B cell (primary cell): Measurements from ENCODE around the gene PPP1R2.

Experiments
- EZH2 ChIP-seq: IDR thresholded peaks from 2 replicates; pipeline ENCODE4 v1.6.1; 2012; ENCODE audit warnings: borderline replicate concordance, low read depth, mild to moderate bottlenecking, moderate library complexity, low read length; ENCODE audit not compliant: insufficient read depth, poor library complexity, severe bottlenecking
- TF ChIP-seq, protein P1 (sequence below): fragments of 200-600 bp; IDR thresholded peaks from one replicate; pipeline ENCODE4 v1.8.0; 2022; ENCODE audit warnings: antibody characterized with exemption, mild to moderate bottlenecking

- TF ChIP-seq, protein P1, sequence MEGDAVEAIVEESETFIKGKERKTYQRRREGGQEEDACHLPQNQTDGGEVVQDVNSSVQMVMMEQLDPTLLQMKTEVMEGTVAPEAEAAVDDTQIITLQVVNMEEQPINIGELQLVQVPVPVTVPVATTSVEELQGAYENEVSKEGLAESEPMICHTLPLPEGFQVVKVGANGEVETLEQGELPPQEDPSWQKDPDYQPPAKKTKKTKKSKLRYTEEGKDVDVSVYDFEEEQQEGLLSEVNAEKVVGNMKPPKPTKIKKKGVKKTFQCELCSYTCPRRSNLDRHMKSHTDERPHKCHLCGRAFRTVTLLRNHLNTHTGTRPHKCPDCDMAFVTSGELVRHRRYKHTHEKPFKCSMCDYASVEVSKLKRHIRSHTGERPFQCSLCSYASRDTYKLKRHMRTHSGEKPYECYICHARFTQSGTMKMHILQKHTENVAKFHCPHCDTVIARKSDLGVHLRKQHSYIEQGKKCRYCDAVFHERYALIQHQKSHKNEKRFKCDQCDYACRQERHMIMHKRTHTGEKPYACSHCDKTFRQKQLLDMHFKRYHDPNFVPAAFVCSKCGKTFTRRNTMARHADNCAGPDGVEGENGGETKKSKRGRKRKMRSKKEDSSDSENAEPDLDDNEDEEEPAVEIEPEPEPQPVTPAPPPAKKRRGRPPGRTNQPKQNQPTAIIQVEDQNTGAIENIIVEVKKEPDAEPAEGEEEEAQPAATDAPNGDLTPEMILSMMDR: no peak
- TF ChIP-seq EZH2: no peak
Observed at GRCh38 chr3:195573611-195574496, 30.7 kb upstream of the PPP1R2 start.
